HG03025 (cell line): ENCODE data around the gene KRT13.

ENCODE experiments used
- ATAC-seq: cut with Tn5 transposase; IDR thresholded peaks from one replicate; pipeline ENCODE4 v1.9.1; 2021; ENCODE audit warnings: mild to moderate bottlenecking, moderate library complexity; ENCODE audit not compliant: unreplicated experiment, low FRiP score

KRT13 gene

GRCh38 chr17:41500131-41500911 is 5.1 kb downstream of the KRT13 start:
- ATAC-seq = no peak

DNA sequence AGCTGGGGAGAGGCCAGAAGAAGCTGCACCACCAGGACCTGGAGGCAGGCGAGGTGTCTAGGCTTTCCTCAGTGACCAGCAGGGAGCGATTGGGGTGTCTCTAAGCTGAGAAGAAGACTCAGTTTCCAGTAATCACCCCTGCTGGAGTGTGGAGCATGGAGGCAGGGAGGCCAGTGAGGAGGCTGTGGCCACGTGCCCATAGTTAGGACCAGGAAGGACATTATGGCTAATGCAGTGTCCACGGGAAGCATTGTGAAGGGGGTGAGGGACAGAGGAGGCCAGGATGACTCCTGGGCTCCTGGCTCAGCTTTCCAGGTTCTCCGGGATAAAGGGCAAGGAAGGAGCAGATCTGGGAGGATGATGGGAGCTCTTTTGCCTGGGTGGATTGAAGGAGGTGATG is 5.7 kb downstream of the KRT13 start:
- ATAC-seq = no peak

GRCh38 chr17:41498276-41498675 is 7.1 kb downstream of the KRT13 start:
- no peak for ATAC-seq

- ATAC-seq = no peak
Measured at GRCh38 chr17:41496803-41497484, 8.5 kb downstream of the KRT13 start.

- ATAC-seq = no peak
Measured at GRCh38 chr17:41494524-41494923, 10.9 kb downstream of the KRT13 start.

GRCh38 chr17:41492771-41493170 is 12.6 kb downstream of the KRT13 start:
- ATAC-seq = no peak

DNA sequence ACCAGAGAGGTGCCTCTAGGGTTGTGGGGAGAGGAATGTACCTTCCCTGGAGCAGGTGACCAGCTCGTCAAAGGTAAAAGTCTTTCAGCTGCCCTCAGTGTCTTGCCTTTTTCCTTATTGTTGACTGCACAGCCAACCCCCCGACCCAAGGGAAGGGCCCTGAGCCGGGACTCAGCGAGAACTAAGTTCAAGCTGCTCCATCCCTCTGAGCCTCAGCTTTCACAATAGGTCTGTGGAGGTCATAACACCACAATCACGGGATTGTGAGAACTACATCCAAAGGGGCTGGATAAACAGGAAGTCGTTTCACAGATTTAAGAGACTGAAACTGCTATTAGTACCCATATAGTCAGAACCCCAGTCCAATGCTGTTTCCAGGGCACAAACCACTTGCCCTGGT is 13.1 kb downstream of the KRT13 start:
- no peak for ATAC-seq

DNA sequence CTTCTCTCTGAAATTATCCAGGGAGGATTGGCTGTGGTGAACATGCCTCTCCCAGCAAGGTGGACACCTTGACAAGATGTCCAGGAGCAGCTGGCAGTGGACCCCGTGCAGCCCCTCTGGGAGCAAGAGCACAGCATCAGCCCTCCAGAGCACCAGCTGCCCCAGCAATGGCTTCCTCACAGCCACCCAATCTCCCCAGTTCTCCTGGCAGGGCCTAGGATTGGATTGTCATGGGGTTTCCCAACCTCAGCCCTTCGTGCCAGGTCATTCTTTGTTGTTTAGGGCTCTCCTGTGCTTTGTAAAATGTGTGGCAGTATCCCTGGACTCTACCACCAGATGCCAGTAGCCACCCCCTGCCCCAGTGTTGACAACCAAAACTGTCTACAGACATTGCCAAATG is 13.9 kb downstream of the KRT13 start:
- no peak for ATAC-seq

- ATAC-seq = no peak
Measured at GRCh38 chr17:41490000-41490990, 15.1 kb downstream of the KRT13 start.

DNA sequence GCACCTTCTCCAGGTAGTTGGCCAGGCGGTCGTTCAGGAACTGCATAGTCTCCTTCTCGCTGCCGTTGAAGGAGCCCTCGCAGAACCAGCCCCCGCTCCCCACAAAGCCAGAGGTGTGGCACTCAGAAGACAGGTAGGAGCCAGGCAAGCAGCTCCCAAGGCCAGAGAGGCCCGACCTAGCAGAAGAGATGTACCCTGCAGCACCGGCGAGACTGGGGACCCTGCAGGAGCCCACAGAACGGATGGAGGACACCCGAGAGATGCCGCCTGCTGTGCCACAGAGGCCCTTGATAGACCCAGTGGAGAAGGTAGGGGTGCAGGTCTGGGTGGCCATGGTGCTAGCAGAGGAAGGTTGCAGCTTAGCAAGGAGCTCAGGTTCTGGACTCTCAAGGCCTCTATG is 15.9 kb downstream of the KRT13 start, which contains the start of gene KRT36:
Gene KRT36, minus strand, starts transcription at position 380 of the 400 bp plus-strand sequence. Its CDS starts 46 bp downstream, at position 334.
- no peak for ATAC-seq

GRCh38 chr17:41486809-41487530 is 18.4 kb downstream of the KRT13 start:
- no peak for ATAC-seq

GRCh38 chr17:41486316-41486715 is 19.1 kb downstream of the KRT13 start:
- ATAC-seq = no peak

DNA sequence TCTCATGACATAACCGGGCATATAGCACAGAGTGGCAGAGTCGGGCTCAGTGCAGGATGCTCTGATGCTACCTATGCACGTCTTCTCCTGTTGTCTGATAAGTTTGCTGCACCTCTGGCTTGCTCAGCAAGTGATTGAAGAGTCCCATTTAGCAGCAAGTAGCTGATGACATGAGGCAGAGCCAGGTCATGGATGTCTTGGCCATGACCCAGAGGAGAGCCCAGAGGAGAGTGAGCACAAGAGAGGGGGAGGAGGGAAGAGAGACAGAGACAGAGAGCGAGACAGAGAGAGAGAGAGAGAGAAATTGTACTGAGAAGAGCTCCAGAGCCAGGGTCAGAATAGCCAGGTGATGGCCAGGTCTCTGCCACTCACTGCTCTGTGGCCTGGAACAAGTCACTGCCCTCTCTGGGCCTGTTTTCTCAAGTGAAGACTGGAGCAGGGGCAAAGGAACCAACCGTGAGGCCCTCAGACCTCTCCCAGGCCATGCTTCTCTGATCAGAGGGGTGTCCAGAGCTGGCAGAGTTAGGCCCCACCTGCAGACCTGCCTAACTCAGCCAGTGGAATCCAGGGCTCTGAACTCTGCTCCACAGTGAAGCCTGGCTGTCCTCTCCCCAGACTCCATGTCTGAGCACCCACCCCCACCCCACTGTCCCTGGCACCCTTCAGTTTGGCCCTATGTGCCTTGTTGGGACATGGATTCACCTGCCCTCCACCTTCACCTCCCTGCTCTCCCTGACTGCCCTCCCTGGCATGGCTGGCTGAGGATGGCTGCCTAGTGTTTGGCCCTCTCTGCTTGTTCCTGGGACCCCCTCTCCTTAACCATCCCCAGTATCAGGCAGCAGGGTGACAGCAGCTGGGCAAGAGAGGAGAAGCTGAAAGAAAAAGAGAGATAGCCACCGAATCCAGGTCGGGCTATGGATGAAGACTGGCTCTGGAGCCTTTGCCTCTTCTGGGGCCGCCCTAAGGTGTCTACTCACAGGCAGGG is 20.2 kb downstream of the KRT13 start:
- ATAC-seq = no peak

DNA sequence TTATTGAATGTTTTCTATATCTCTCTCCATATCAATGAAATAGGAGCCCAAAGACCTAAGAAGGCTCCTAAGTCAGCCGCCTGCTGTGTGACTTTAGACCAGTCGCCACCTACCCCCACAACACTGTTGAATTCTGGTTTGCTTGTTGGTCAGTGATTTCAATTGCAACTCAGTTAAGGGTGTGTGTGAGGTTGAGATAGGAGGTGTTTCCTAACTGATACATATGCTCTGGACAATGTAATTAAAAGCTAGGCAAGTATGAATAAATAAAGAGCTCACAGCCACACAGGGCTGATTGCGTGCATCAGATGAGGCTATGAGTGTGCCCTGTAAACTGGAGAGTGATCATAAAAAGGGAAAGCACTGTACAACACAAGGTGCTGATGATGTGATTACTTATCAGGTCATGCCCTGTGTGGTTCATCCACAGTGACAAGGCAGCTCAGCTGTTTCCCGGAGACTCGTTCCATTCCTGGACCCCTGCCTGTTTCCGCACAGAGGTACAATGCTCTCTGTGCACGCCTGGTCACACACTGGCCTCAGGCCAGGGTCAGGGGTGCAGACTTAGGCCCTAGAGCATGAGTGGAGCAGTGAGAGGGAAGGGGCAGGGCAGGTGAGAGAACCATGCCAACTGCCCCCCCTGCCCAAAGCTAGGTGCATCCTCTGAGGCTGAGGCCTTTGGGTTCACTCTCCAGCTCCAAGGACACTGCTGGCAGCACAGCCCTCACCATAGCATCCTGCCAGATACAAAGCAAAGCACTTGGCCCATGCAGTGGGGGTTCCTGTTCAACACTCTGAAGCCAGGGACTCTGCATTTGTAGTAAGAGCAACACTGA is 21.2 kb downstream of the KRT13 start:
- ATAC-seq = no peak

- ATAC-seq = no peak
Measured at GRCh38 chr17:41483531-41483930, 21.9 kb downstream of the KRT13 start.

DNA sequence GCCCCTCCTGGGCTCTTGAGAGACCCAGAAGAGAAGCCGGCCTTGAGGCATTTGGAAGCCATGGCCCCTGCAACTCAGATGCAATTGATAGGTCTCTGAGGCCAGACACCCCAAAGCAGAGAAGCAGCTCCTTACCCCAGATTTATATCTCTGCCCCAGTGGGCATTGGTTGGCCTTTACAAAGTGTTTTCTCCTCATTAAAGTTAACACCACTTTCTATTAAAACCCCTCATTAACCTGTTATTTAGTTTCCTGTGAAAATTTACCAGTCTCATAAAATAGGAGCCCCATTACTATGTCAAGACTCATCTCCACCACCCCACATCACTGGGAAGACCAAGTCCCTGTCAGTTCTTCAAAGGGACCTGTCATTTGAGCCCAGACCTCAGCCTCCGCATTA is 24.4 kb downstream of the KRT13 start, which contains the start of gene KRT35:
Gene KRT35, minus strand, starts transcription at position 116 of the 400 bp plus-strand sequence. Its CDS starts 54 bp downstream, at position 62.
- no peak for ATAC-seq

DNA sequence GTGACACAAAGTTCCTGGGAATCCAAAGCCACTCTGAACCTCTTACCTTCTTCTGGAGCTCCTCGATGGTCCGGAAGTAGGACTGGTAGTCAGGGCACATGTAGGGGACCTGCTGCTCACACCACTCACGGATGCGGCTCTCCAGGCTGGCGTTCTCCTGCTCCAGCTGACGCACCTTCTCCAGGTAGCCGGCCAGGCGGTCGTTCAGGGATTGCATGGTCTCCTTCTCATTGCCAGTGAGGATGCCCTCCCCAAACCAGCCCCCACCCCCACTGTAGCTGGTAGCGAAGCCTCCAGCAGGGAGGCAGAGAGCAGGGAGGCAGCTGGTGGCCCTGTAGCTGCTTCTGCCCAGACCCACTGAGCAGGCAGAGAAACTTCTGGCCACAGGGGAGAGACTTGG is 24.8 kb downstream of the KRT13 start:
- no peak for ATAC-seq

- ATAC-seq = no peak
Measured at GRCh38 chr17:41480136-41480535, 25.3 kb downstream of the KRT13 start.
